Measurements from ENCODE around the gene CIDEB.

GRCh38 chr14:24316597-24316950, 8.8 kb upstream of the CIDEB start:
- TF ChIP-seq CTCF (IDR thresholded peaks at IDR 0.05; ENCODE audit: insufficient read depth, low read length) (no peak), POLR2AphosphoS5 (IDR thresholded peaks at IDR 0.05; ENCODE audit: low read depth) (no peak), GABPA (IDR thresholded peaks at IDR 0.05; ENCODE audit: low read depth) (no peak)
